SKM-1 treated with dmso at 0.1 percent for 144 hours (cell line): ENCODE results near the gene MIPOL1.
"Not testable (repeated sequence)": the region's sequence is repeated elsewhere in the genome, so short reads cannot be mapped to it uniquely, and the experiment has no call there.

Experiments
- DNase-seq: peaks from one replicate; lab custom pipeline; 2025; ENCODE audit not compliant: unreplicated experiment; lab: John Stamatoyannopoulos, UW

Gene MIPOL1

GRCh38 chr14:37526994-37527393 lies 329.3 kb downstream of the MIPOL1 start:
- DNase-seq = no peak

DNA sequence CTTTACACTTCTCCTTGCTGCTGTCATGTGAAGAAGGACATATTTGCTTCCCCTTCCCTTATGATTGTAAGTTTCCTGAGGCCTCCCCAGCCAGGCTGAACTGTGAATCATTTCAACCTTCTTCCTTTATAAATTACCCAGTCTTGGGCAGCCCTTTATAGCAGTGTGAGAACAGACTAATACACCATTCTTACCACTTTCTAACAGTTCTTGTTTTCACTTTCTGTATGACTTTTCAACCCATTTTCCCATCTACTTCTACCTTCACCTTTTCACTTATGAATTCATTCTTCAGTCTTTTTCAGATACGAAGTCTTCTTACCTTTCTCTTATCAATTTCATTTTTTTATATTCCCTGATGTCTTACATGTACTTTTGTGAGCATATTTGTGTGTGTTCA lies 342.3 kb downstream of the MIPOL1 start:
- no peak for DNase-seq

GRCh38 chr14:37544407-37544806 lies 346.7 kb downstream of the MIPOL1 start:
- DNase-seq = no peak

GRCh38 chr14:37545174-37545573 lies 347.4 kb downstream of the MIPOL1 start:
- DNase-seq = no peak

- no peak for DNase-seq
These were observed 349.1 kb downstream of the MIPOL1 start for GRCh38 chr14:37546621-37547447.

DNA sequence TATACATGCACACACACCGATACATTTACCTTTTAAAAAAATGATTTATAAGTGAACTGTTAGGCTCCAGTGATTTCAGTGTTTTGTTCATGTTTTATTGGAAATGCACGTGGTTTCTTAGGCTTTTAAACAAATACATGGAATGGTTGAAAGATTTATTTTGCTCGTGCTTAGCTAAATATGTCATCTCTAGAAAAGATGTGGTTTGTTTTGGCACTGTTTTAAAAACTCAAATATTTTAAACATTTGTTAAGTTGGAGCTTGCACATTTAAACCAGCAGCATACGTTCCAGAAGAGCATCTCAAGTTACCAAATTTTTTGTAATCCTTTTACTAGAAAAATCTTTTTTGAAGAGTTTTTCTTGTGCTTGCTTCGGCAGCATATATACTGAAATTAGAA lies 352.8 kb downstream of the MIPOL1 start:
- no peak for DNase-seq

- DNase-seq = no peak
These were observed 353.4 kb downstream of the MIPOL1 start for GRCh38 chr14:37551119-37551518.

- DNase-seq = no peak
These were observed 356.3 kb downstream of the MIPOL1 start for GRCh38 chr14:37553935-37554550.

- not testable (repeated sequence) for DNase-seq
These were observed 357.9 kb downstream of the MIPOL1 start for GRCh38 chr14:37555596-37555995.

GRCh38 chr14:37558740-37559139 lies 361.0 kb downstream of the MIPOL1 start:
- no peak for DNase-seq

DNA sequence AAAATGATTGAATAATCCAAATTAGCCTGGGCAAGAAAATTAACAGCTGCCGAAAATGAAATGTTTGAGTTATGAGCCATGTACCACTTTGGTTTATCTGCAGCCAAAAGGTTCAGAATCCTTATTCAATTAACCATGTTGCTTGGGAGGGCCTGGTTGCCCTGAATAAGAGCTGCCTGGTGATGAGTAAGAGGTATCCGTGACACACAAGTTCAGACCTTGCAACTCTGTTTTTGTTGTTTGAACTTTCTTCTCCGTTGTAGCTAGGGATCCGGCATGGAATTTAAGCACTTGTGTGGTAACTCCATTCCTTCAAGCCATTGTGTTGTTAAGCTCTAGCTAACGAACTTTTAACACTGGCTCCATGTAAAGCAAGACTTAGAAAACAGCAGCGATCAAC lies 361.6 kb downstream of the MIPOL1 start:
- no peak for DNase-seq

DNA sequence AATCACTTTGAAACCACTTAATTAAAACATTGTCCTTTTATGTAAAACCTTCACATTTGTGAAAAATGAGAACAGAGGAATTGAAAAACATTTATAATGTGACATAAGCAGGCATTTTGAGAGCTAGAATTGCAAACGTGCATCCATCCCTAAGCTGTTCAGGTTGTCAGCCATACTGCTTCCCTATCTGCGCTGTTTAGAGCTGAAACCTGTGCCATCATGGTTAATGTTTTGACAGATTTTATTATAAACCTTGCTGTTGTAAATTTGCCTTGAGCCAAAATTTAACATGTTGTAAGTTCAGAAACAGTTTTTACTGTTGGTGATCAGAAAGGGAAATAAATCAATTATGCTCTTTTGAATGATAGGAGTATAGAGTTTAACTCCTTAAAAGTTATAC lies 365.5 kb downstream of the MIPOL1 start:
- no peak for DNase-seq

DNA sequence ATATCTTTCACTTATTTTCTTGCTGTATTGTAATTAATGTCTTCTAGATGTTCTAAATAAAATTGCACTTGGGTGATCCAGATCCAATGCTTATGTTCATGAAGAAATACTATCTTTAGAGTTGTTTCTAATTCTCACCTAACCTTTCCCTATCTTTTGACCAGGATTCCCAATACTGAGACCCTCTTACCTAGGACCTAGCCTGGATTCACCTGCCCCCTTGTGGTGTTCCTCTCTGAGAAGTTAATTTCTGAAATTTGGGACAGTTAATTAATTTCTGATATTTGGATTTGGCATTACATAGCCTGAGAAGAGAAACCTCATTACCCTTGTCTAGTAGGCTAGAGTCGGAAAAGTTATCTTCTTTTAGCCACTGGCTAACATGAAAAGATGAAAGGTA lies 367.8 kb downstream of the MIPOL1 start:
- DNase-seq = no peak

DNA sequence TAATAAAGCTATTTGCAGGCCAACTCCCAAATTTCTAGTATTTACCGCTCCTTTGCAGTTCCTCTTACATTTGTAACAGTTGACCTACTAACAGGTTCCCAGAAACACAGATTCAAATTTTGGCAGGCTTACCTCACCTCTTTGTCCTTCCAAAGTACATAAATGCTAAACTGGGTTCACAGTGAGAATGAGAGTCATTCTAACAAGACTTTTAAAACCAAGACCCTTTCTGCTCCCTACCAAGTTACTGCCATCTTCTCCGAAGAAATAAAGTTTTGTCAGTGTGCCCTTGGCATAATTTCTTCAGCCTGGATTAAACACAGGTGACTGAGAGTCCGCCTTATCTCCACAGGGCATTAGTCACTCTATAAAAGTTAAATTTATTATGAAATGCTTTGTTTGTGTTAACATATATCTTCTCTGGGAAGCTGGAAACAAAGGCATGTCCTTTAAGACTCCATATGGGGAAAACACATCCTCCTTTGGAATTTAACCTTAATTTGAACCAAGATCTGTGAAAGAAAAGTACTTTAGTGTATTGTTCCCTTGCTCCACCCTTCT lies 369.2 kb downstream of the MIPOL1 start:
- no peak for DNase-seq

GRCh38 chr14:37569729-37570128 lies 372.0 kb downstream of the MIPOL1 start:
- no peak for DNase-seq

DNA sequence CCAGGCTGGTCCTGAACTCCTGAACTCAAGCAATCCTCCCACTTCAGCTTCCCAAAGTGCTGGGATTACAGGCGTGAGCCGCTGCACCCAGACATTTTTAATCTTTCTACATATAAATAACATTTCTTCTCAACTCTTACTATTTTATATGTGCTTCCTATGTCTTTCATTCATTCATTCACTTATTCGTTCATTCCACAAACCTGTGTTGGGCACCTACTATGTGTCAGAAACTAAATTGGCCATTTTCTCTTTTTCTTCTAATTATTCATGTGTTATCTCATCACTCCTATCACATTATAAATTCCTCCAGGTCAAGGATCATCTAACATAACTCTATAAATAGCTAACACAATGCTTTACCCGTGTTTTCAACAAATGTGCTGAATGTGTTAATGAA lies 373.7 kb downstream of the MIPOL1 start:
- no peak for DNase-seq

DNA sequence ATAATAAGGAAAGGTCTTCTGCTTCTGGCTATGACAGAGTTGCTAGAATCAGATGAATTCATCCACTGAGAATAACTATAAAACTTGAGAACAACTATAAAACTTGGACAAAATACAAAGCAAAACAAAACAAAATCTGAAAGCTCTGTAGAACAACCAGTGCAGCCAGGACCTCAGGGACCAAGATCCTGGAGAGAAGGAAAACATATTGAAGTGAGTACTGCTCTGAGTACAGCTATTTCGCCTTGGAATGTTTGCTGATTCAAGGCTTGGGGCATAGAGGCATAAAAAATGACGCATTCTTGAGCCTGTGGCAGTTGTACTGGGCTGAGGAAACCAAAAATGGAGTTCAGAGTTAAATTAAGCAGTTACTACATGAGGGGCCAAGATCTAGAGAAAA lies 375.6 kb downstream of the MIPOL1 start:
- DNase-seq = no peak

GRCh38 chr14:37579274-37579673 lies 381.5 kb downstream of the MIPOL1 start:
- no peak for DNase-seq

DNA sequence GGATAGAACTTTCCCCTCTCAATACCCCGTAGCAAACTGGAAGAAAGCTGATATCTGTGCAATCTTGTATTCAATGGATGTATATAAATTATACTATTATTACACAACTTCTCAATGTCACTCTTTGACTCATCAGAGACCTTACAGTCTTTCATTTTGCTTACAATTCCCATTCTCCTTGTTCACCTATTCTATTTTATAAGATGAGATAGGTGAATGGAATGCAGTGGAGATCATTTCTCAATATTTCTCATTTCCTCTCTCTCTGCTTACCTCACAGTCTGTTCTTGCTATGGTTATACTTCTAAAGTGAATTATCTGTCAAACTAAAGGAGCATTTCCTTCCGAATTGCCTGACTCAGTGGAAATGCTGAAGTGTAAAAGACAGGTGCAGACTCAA lies 382.4 kb downstream of the MIPOL1 start:
- no peak for DNase-seq

GRCh38 chr14:37583358-37584210 lies 385.8 kb downstream of the MIPOL1 start:
- DNase-seq = no peak
